Hematopoietic multipotent progenitor cell treated with erythropoietin and hydrocortisone succinate and interleukin-3 and kit ligand, for 8 days (in vitro differentiated cells): ENCODE measurements around the gene STIM1.
"Not testable (repeated sequence)": the region's sequence is repeated elsewhere in the genome, so short reads cannot be mapped to it uniquely, and the experiment has no call there.

Source experiments
- DNase-seq: peaks from one replicate; pipeline ENCODE4 v3.0.0-alpha.2; 2015

The STIM1 gene

GRCh38 chr11:4041731-4042391, 186.4 kb downstream of the STIM1 start:
- no peak for DNase-seq

GRCh38 chr11:4044976-4045646, 189.6 kb downstream of the STIM1 start:
- DNase-seq: peak; percentile 43

- DNase-seq: no peak
Measured at GRCh38 chr11:4048340-4048739, 192.9 kb downstream of the STIM1 start.

- peak; percentile 31 for DNase-seq
Measured at GRCh38 chr11:4049006-4049405, 193.5 kb downstream of the STIM1 start.

GRCh38 chr11:4050138-4050537, 194.7 kb downstream of the STIM1 start:
- no peak for DNase-seq

GRCh38 chr11:4053200-4053599, 197.7 kb downstream of the STIM1 start:
- DNase-seq: not testable (repeated sequence)

- no peak for DNase-seq
Measured at GRCh38 chr11:4054643-4055042, 199.2 kb downstream of the STIM1 start.

- DNase-seq: no peak
Measured at GRCh38 chr11:4059424-4059823, 204.0 kb downstream of the STIM1 start.

GRCh38 chr11:4060182-4060923, 204.9 kb downstream of the STIM1 start:
- no peak for DNase-seq

GRCh38 chr11:4061700-4062099, 206.2 kb downstream of the STIM1 start:
- DNase-seq: no peak

- no peak for DNase-seq
Measured at GRCh38 chr11:4063348-4063747, 207.9 kb downstream of the STIM1 start.

GRCh38 chr11:4064278-4064955, 209.0 kb downstream of the STIM1 start:
- no peak for DNase-seq

- no peak for DNase-seq
Measured at GRCh38 chr11:4065086-4065485, 209.6 kb downstream of the STIM1 start.

- no peak for DNase-seq
Measured at GRCh38 chr11:4065601-4066377, 210.3 kb downstream of the STIM1 start.

- no peak for DNase-seq
Measured at GRCh38 chr11:4066910-4067309, 211.4 kb downstream of the STIM1 start.

- DNase-seq: peak; percentile 44
Measured at GRCh38 chr11:4068962-4069361, 213.5 kb downstream of the STIM1 start.

GRCh38 chr11:4071325-4071724, 215.9 kb downstream of the STIM1 start:
- DNase-seq: no peak

- DNase-seq: no peak
Measured at GRCh38 chr11:4071914-4072313, 216.4 kb downstream of the STIM1 start.

GRCh38 chr11:4072668-4073285, 217.3 kb downstream of the STIM1 start:
- peak; percentile 83 for DNase-seq

- no peak for DNase-seq
Measured at GRCh38 chr11:4074266-4074665, 218.8 kb downstream of the STIM1 start.

GRCh38 chr11:4076774-4077173, 221.3 kb downstream of the STIM1 start:
- DNase-seq: peak; percentile 21

GRCh38 chr11:4083198-4083597, 227.7 kb downstream of the STIM1 start:
- DNase-seq: no peak
